Hepatic stellate cell (primary cell): ENCODE results near the gene GLRA3.
"Not testable (repeated sequence)": the region's sequence is repeated elsewhere in the genome, so short reads cannot be mapped to it uniquely, and the experiment has no call there.

ENCODE experiments used
- DNase-seq: peaks from one replicate; pipeline ENCODE4 v3.0.0; 2011; ENCODE audit warnings: low spot score

GLRA3 gene

GRCh38 chr4:174828845-174829701, at the start of gene GLRA3:
TSS of gene GLRA3 (minus strand) at chr4:174829247. CDS start at chr4:174828811, 436 bp downstream.
- peak; percentile 9 for DNase-seq

- no peak for DNase-seq
These were observed 45.9 kb upstream of the GLRA3 start for GRCh38 chr4:174874898-174875297.

GRCh38 chr4:174873931-174874330, 44.9 kb upstream of the GLRA3 start:
- peak; percentile 2 for DNase-seq

- not testable (repeated sequence) for DNase-seq
These were observed 44.1 kb upstream of the GLRA3 start for GRCh38 chr4:174873146-174873545.

DNA sequence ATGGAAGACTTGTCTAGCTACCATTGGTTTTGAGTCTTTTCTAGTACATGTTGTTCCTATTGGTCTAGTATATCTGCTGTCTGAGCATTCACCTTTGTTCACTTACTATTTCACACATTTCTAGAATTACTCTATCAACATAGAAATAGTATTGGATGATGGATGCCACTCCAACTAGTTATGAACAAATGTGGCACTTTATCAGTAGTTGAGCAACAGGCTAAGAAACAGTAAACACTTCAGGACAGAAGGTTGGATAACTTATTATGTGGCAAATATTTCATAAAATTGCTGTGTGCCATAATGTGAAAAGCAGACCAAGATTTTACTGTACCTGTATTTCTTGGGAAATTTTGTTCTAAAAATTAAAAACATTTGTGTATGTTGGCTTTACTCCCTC, 42.4 kb upstream of the GLRA3 start:
- DNase-seq, result no peak

GRCh38 chr4:174870311-174870710, 41.3 kb upstream of the GLRA3 start:
- no peak for DNase-seq

- no peak for DNase-seq
These were observed 40.3 kb upstream of the GLRA3 start for GRCh38 chr4:174869339-174869738.

GRCh38 chr4:174867903-174868302, 38.9 kb upstream of the GLRA3 start:
- DNase-seq, result no peak

DNA sequence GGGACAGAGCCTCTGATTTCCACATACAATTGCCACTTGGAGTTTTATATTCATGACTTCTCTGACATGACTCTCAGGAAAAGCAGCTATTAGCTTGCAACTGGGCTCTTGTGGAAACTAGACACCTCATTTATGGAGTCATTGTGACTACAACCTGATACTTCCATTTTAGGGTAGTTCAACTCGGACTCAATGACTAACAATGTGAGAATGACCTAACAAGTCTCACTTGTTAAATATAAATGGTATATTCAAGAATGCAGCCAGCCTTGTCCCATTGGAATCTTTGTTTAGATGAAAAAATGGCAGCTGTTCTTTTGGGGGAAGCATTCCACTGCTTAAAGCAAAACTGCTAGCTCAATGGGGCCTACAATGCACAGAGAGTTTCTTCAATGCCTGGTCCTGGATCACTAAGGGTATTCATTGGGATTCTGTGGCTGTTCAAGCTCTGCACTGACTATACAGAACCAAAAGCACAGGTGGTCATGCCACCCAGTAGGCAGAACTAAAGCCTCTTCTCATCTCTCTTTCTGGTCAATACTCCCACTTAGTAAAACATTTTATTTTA, 36.5 kb upstream of the GLRA3 start:
- no peak for DNase-seq

- no peak for DNase-seq
These were observed 35.0 kb upstream of the GLRA3 start for GRCh38 chr4:174864031-174864430.

DNA sequence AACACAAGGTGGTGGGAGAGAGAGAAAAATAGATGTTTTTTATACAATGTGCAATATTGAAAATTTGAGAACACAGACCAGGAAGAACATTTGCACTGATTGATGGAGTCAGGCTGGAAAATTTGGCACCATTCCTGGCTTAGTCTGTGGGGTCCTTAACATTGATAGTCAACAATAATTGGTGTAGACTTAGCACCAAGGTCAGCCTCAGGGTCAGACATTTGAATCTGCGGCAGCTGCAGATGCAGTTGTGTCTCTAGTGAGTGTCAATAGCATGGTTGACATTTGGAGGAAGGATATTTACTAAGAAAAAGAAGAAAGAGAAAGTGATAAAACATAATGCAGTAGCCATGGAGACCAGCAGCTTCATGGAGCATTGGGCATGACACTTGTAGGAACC, 31.5 kb upstream of the GLRA3 start:
- DNase-seq, result no peak

GRCh38 chr4:174859904-174860303, 30.9 kb upstream of the GLRA3 start:
- DNase-seq, result no peak

DNA sequence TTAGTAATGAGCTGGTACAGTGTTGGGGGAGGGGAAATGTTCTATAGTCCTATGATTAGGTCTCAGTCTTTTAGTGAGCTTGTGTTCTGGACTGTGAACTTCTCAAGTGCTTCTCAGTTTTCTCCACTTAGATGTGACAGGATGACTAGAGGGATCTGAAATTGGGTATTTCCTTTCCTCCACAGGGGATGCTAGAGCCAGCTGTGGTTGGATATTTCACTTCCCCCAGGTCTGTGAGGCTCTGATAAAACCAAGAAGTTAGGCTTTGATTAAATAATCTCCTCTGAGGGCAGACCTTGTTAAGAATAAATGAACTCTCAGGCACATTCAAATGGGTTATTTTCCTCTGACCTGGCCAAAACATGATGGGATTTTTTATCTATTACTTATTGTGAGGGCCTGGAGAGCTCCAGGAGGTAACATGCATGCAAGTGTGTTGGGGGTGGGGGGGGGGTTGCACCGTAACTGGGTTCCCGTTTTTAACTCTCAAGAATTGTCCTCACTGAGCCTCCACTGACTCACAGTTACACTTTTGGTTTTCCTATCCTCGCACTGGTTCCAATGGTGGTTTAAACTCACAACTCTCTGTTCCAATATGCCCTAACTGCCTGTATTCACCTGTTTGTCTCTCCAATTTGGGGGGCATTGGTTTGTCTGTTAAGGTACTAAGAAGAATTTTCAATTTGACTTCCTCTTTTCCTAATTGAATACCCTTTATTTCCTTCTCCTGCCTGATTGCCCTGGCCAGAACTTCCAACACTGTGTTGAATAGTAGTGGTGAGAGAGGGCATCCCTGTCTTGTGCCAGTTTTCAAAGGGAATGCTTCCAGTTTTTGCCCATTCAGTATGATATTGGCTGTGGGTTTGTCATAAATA, 28.1 kb upstream of the GLRA3 start:
- DNase-seq, result no peak

DNA sequence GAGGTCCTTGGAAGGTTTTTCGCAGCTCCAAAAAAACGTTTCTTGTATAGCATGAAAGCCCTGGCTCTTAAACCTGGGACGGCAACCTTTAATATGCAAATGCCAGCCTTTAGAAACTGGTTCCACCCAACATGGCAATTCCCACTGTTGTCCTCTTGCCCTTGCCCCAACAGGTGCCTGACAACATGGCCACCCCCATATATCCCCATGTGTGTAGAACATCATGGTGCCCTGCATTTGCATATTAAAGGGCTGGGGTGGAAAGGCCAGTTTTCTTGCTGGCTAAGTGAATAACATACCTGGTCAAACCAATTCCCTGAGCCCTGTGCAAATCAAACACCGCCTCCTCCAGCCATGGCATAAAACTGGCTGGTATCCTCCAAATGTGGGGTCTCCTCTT, 26.0 kb upstream of the GLRA3 start:
- no peak for DNase-seq

GRCh38 chr4:174853629-174854028, 24.6 kb upstream of the GLRA3 start:
- DNase-seq, result no peak

GRCh38 chr4:174848596-174848995, 19.5 kb upstream of the GLRA3 start:
- no peak for DNase-seq

- DNase-seq, result no peak
These were observed 18.9 kb upstream of the GLRA3 start for GRCh38 chr4:174847801-174848427.

DNA sequence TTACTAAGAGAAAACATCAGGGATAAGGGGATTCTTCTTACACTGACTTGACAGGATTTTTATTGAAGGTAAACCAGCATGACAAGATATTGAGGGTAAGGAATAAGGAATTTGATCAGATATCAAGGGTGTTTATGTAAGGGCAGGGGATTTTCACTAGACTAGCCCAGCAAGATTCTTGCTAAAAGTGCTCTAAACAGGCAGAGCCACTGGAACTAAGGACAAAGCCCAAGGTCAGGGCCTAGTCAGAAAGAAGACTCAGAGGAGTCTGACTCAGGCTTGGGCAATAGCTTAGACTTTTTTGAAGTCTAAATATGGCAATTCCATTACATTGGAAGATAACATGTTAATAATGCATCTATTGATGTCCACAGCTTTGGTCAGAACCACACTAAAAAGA, 6.5 kb upstream of the GLRA3 start:
- no peak for DNase-seq

DNA sequence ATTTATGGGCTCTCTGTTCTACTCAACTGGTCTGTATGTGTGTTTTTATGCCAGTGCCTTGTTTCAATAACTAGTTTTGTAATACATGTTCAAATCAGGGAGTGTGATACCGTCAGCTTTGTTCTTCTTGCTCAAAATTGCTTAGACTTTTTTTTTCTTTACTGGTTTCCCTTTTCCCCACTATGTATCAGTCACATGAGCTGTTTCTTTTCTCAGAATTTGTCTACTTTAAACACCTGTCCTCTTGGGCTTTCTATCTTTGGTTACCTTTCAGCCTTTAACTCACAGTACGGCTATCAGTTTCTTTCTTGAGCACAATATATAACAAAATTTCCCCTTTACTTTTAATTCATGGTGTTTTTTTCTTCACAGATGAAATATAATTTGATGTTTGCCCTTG, 5.4 kb upstream of the GLRA3 start:
- DNase-seq, result no peak

- no peak for DNase-seq
These were observed 2.4 kb downstream of the GLRA3 start for GRCh38 chr4:174826660-174827059.

GRCh38 chr4:174815282-174815681, 13.8 kb downstream of the GLRA3 start:
- no peak for DNase-seq

- no peak for DNase-seq
These were observed 15.8 kb downstream of the GLRA3 start for GRCh38 chr4:174813292-174813691.
